ENCODE results near the gene UTS2B. TPM values are rescaled to one million over a fixed set of nuclear protein-coding genes. Genes with fewer than 3 reads are reported as not detected.

UTS2B gene
- total and polyA plus RNA-seq, 12 donors = 0.07 to 0.69 (median 0.43) TPM; not detected in 5

GRCh38 chr3:191369616-191370010 lies 39.3 kb upstream of the UTS2B start:
- no peak overlapping the region for H3K4me3 ChIP-seq
- H3K27me3 ChIP-seq = no peaks in the 10 kb centered on the region
- WGBS, 4 donors = 85 to 96% (median 91%) methylated on average over 2 of the region's 2 CpGs
- H3K27ac ChIP-seq = no peak overlapping the region
- intact Hi-C loops (cut with DNase I) = no loop called here
- H3K4me1 ChIP-seq (replicated peaks in 1 of 2) = peaks cover 6 to 15% of the 10 kb centered on the region in 2 donors
- no peaks in the 10 kb centered on the region for H3K9me3 ChIP-seq (replicated peaks in 1 of 3)
- DNase-seq = no peak
- TF ChIP-seq CTCF (IDR thresholded peaks at IDR 0.05) (no peak), POLR2A (IDR thresholded peaks at IDR 0.05) (no peak)
- H3K36me3 ChIP-seq (replicated peaks in 1 of 2) = peaks cover 0 to 2% of the 10 kb centered on the region in 2 donors

- no peak for DNase-seq
- Histone ChIP-seq H3K9me3 (replicated peaks in 1 of 3) (no peaks in the 10 kb centered on the region), H3K36me3 (replicated peaks in 1 of 2) (peaks cover 0 to 9% of the 10 kb centered on the region in 2 donors), H3K27me3 (no peaks in the 10 kb centered on the region), H3K4me1 (replicated peaks in 1 of 2) (peaks cover 6 to 8% of the 10 kb centered on the region in 2 donors), H3K27ac (no peak overlapping the region), H3K4me3 (no peak overlapping the region)
- intact Hi-C loops (cut with DNase I) = no loop called here
- TF ChIP-seq CTCF (IDR thresholded peaks at IDR 0.05) (no peak), POLR2A (IDR thresholded peaks at IDR 0.05) (no peak)
- WGBS, 4 donors = 85 to 98% (median 94%) methylated on average over 5 of the region's 5 CpGs
These were observed 38.7 kb upstream of the UTS2B start for GRCh38 chr3:191368755-191369615.

- no peak for DNase-seq
- H3K36me3 ChIP-seq (replicated peaks in 1 of 2) = peaks cover 0 to 26% of the 10 kb centered on the region in 2 donors
These were observed 36.3 kb upstream of the UTS2B start for GRCh38 chr3:191366675-191367074.

GRCh38 chr3:191363221-191363620 lies 32.9 kb upstream of the UTS2B start:
- no peak overlapping the region for H3K27ac ChIP-seq
- no peak for TF ChIP-seq CTCF (IDR thresholded peaks at IDR 0.05)
- no peak for TF ChIP-seq POLR2A (IDR thresholded peaks at IDR 0.05)
- intact Hi-C loops (cut with DNase I) = no loop called here
- no peaks in the 10 kb centered on the region for H3K4me1 ChIP-seq (replicated peaks in 1 of 2)
- H3K36me3 ChIP-seq (replicated peaks in 1 of 2) = peaks cover 0 to 35% of the 10 kb centered on the region in 2 donors
- 87 to 98% (median 95%) methylated on average over 4 of the region's 4 CpGs for WGBS, 4 donors
- no peak for DNase-seq
- H3K27me3 ChIP-seq = no peaks in the 10 kb centered on the region
- H3K4me3 ChIP-seq = no peak overlapping the region
- H3K9me3 ChIP-seq (replicated peaks in 1 of 3) = no peaks in the 10 kb centered on the region

More at GRCh38 chr3:191366675-191367074, 36.3 kb upstream of the UTS2B start:
- peaks cover 6 to 7% of the 10 kb centered on the region in 2 donors for H3K4me1 ChIP-seq (replicated peaks in 1 of 2)
- WGBS, 4 donors = 74 to 86% (median 83%) methylated on average over 2 of the region's 2 CpGs
- H3K27ac ChIP-seq = no peak overlapping the region
- H3K9me3 ChIP-seq (replicated peaks in 1 of 3) = no peaks in the 10 kb centered on the region
- no peaks in the 10 kb centered on the region for H3K27me3 ChIP-seq
- intact Hi-C loops (cut with DNase I) = no loop called here
- no peak for TF ChIP-seq CTCF (IDR thresholded peaks at IDR 0.05)
- no peak for TF ChIP-seq POLR2A (IDR thresholded peaks at IDR 0.05)
- H3K4me3 ChIP-seq = no peak overlapping the region
